ENCODE measurements around the gene AP1B1. TPM values are rescaled to one million over a fixed set of nuclear protein-coding genes. Genes with fewer than 3 reads are reported as not detected.

The AP1B1 gene
- total and polyA plus RNA-seq, 2 of the 4 experiments (the other 2 are of a cell fraction): 55.7 to 70.8 TPM

GRCh38 chr22:29309332-29310064 lies 78.9 kb downstream of the AP1B1 start:
- Histone ChIP-seq H2BK120ac (ENCODE audit: low read depth, low read length) (no peak overlapping the region), H3K27me3 (ENCODE audit: control insufficient read depth, insufficient read depth, low read length) (peaks cover 14% of the 10 kb centered on the region), H2AK9ac (replicated peaks; ENCODE audit: low read depth, low read length, poor library complexity) (peak overlapping the region; percentile 34), H3K23ac (ENCODE audit: low read depth, low read length) (no peak overlapping the region), H3K4me3 (ENCODE audit: insufficient read depth, low read depth, low read length) (no peak overlapping the region), H3K4me2 (ENCODE audit: low read depth, low read length) (no peak overlapping the region), H4K5ac (ENCODE audit: low read depth, low read length) (no peak overlapping the region), H2BK20ac (ENCODE audit: low read depth, low read length) (no peak overlapping the region), H2AFZ (replicated peaks; ENCODE audit: low read length, poor library complexity) (no peak overlapping the region), H3K18ac (ENCODE audit: low read depth, low read length) (no peak overlapping the region), H4K91ac (ENCODE audit: insufficient read depth, low read depth, low read length) (no peak overlapping the region), H3K9ac (ENCODE audit: low read depth, low read length) (no peak overlapping the region), H3K9me1 (ENCODE audit: insufficient read depth, low read length) (peaks cover 5% of the 10 kb centered on the region; the same call in 1 of the 2 replicates), H3K4me1 (ENCODE audit: control insufficient read depth, insufficient read depth, low read length) (peaks cover 17% of the 10 kb centered on the region), H2BK15ac (ENCODE audit: low read depth, low read length) (no peak overlapping the region), H2BK5ac (ENCODE audit: low read depth, low read length, poor library complexity, severe bottlenecking) (no peak overlapping the region), H3K9me3 (ENCODE audit: control insufficient read depth, insufficient read depth, low read length) (no peaks in the 10 kb centered on the region), H3K4ac (ENCODE audit: low read depth, low read length) (no peak overlapping the region; the same call in 1 of the 2 replicates), H2AK5ac (ENCODE audit: low read depth, low read length) (no peak overlapping the region), H3K56ac (ENCODE audit: extremely low read depth, insufficient read depth, low read length) (no peak overlapping the region), H3K14ac (replicated peaks; ENCODE audit: low read depth, low read length) (no peak overlapping the region), H4K8ac (ENCODE audit: low read depth in 2 of 2, low read length in 2 of 2) (no peak overlapping the region), H4K20me1 (ENCODE audit: insufficient read depth, low read length) (peaks cover 34% of the 10 kb centered on the region), H3K79me1 (ENCODE audit: low read depth in 1 of 2, low read length in 2 of 2) (peaks cover 8 to 42% of the 10 kb centered on the region in 2 experiments; a peak in 3 of 4 replicates), H3K27ac (ENCODE audit: insufficient read depth, low read length) (no peak overlapping the region), H3K36me3 (ENCODE audit: control insufficient read depth, insufficient read depth, low read length) (peaks cover 2% of the 10 kb centered on the region; the same call in 1 of the 2 replicates)
- DNase-seq (no peak), ATAC-seq (ENCODE audit: low read depth) (no peak)
- in situ Hi-C loops (cut with MboI; ENCODE audit: low sequenced_read_pairs) (no loop called here), intact Hi-C loops (cut with micrococcal nuclease) (no loop called here), dilution Hi-C loops (cut with HindIII; ENCODE audit: low sequenced_read_pairs, unreplicated experiment) (no loop called here)
- ChIA-PET CTCF (no interaction called here), POLR2A (ENCODE audit: unreplicated experiment) (no interaction called here)
- WGBS, 2 experiments (ENCODE audit: extremely low coverage in 2 of 2, insufficient read length in 1 of 2): 100% methylated on average over 1 of the region's 21 CpGs; no CpG with 5 or more reads in 1 of the 2 experiments
- BruUV-seq (replicated peaks): no TSS peak
- no peak for TF ChIP-seq SMC3 (IDR thresholded peaks at IDR 0.05; ENCODE audit: low read depth, low read length)

All from IMR-90 (cell line).